ENCODE results near the gene PLD3.
A peak's percentile ranks its signal among the peaks of the same experiment; 100 is the strongest.
"Not testable (repeated sequence)": the region's sequence is repeated elsewhere in the genome, so short reads cannot be mapped to it uniquely, and the experiment has no call there.

PLD3 gene

GRCh38 chr19:40348125-40348913 is at the start of gene PLD3, which contains the start of gene C19orf47:
TSS of gene PLD3 (plus strand) at chr19:40348695. CDS start at chr19:40366484, 17,789 bp downstream.
TSS of gene C19orf47 (minus strand) at chr19:40348397. CDS start at chr19:40341857, 6,540 bp downstream.
- peak; percentile 93 to 99 (median 96) for DNase-seq

GRCh38 chr19:40300668-40301067 is 47.8 kb upstream of the PLD3 start:
- no peak for DNase-seq

- DNase-seq, result no peak
Measured at GRCh38 chr19:40302224-40303011, 46.1 kb upstream of the PLD3 start.

GRCh38 chr19:40303765-40304164 is 44.7 kb upstream of the PLD3 start:
- no peak for DNase-seq

GRCh38 chr19:40304306-40304705 is 44.2 kb upstream of the PLD3 start:
- DNase-seq, result no peak

- DNase-seq, result peak; percentile 14 to 74 (median 62)
Measured at GRCh38 chr19:40305403-40305802, 43.1 kb upstream of the PLD3 start.

GRCh38 chr19:40309666-40310065 is 38.8 kb upstream of the PLD3 start:
- DNase-seq, result no peak

GRCh38 chr19:40312533-40312932 is 36.0 kb upstream of the PLD3 start:
- DNase-seq, result no peak

GRCh38 chr19:40313229-40313983 is 35.1 kb upstream of the PLD3 start:
- no peak for DNase-seq

GRCh38 chr19:40314656-40315055 is 33.8 kb upstream of the PLD3 start:
- no peak for DNase-seq

GRCh38 chr19:40315812-40316470 is 32.6 kb upstream of the PLD3 start:
- DNase-seq, result no peak

GRCh38 chr19:40317338-40317737 is 31.2 kb upstream of the PLD3 start:
- DNase-seq, result no peak

GRCh38 chr19:40320558-40320935 is 27.9 kb upstream of the PLD3 start:
- DNase-seq, result no peak

GRCh38 chr19:40321076-40321475 is 27.4 kb upstream of the PLD3 start:
- no peak for DNase-seq

- no peak for DNase-seq
Measured at GRCh38 chr19:40321566-40322270, 26.8 kb upstream of the PLD3 start.

- no peak for DNase-seq
Measured at GRCh38 chr19:40322271-40322610, 26.3 kb upstream of the PLD3 start.

GRCh38 chr19:40322951-40323615 is 25.4 kb upstream of the PLD3 start:
- DNase-seq, result no peak

GRCh38 chr19:40323705-40324104 is 24.8 kb upstream of the PLD3 start:
- no peak for DNase-seq

- no peak for DNase-seq
Measured at GRCh38 chr19:40326201-40326600, 22.3 kb upstream of the PLD3 start.

GRCh38 chr19:40331052-40331451 is 17.4 kb upstream of the PLD3 start:
- DNase-seq, result no peak

GRCh38 chr19:40332669-40333068 is 15.8 kb upstream of the PLD3 start:
- no peak for DNase-seq

GRCh38 chr19:40333083-40333482 is 15.4 kb upstream of the PLD3 start:
- DNase-seq, result not testable (repeated sequence)

All from stimulated activated naive CD4-positive, alpha-beta T cell (primary cell).